A673 (cell line): ENCODE measurements around the gene STEAP3. TPM values are rescaled to one million over a fixed set of nuclear protein-coding genes. Genes with fewer than 3 reads are reported as not detected.

Source experiments
- BruUV-seq: library from RNA; stranded (reverse); fragments of 400-500 nt; replicated peaks from 2 replicates; lab custom pipeline; 2021; lab: Mats Ljungman, UMichigan
- CTCF ChIA-PET: fragments of 300-600 bp; sonication (Branson Sonifier 250); formaldehyde crosslinking; loops from one replicate; lab custom pipeline; 2022; ENCODE audit warnings: antibody characterized with exemption; lab: Charles Lee
- POLR2A ChIA-PET: fragments of 300-600 bp; sonication (Branson Sonifier 250); formaldehyde crosslinking; loops from one replicate; lab custom pipeline; 2022; ENCODE audit warnings: antibody characterized with exemption; ENCODE audit not compliant: low non-redundant PET; lab: Charles Lee
- DNase-seq: peaks from one replicate; pipeline ENCODE4 v3.0.0-alpha.2; 2015; ENCODE audit warnings: low spot score
- H3K27ac ChIP-seq: fragments of 200-600 bp; sonication (generic); 2 replicates; pipeline ENCODE4 v1.5.1; 2016; ENCODE audit warnings: mixed run types, low read depth, mild to moderate bottlenecking, mixed read lengths, antibody characterized with exemption, low read length; ENCODE audit not compliant: poor library complexity, severe bottlenecking
- H3K27me3 ChIP-seq: fragments of 200-600 bp; sonication (generic); replicated peaks from 2 replicates; pipeline ENCODE4 v1.6.1; 2017; ENCODE audit warnings: mixed run types, low read depth, mild to moderate bottlenecking, mixed read lengths, antibody characterized with exemption, low read length; ENCODE audit not compliant: insufficient read depth, poor library complexity
- H3K36me3 ChIP-seq: fragments of 200-600 bp; sonication (generic); 2 replicates; pipeline ENCODE4 v1.6.1; 2016; ENCODE audit warnings: mixed run types, mild to moderate bottlenecking, mixed read lengths, antibody characterized with exemption, low read length; ENCODE audit not compliant: insufficient read depth, poor library complexity, severe bottlenecking
- H3K4me1 ChIP-seq: fragments of 200-600 bp; sonication (generic); 2 replicates; pipeline ENCODE4 v1.6.1; 2017; ENCODE audit warnings: mixed run types, mild to moderate bottlenecking, mixed read lengths, antibody characterized with exemption, low read length; ENCODE audit not compliant: insufficient read depth, poor library complexity, severe bottlenecking
- H3K4me3 ChIP-seq: fragments of 200-600 bp; sonication (generic); 2 replicates; pipeline ENCODE4 v1.5.1; 2016; ENCODE audit warnings: low read depth, mixed run types, mild to moderate bottlenecking, mixed read lengths, low read length; ENCODE audit not compliant: poor library complexity, severe bottlenecking
- H3K9me3 ChIP-seq: fragments of 200-600 bp; sonication (generic); 2 replicates; pipeline ENCODE4 v1.6.1; 2016; ENCODE audit warnings: mixed run types, low read depth, mild to moderate bottlenecking, mixed read lengths, antibody characterized with exemption, low read length; ENCODE audit not compliant: poor library complexity, severe bottlenecking
- CTCF ChIP-seq: fragments of 300-800, 200-600 bp; sonication (generic); conservative IDR thresholded peaks from 2 replicates; pipeline ENCODE4 v1.5.1; 2017; ENCODE audit warnings: low read depth, mild to moderate bottlenecking, antibody characterized with exemption, low read length, moderate library complexity, mixed read lengths
- EZH2 ChIP-seq: fragments of 200-600 bp; sonication (generic); IDR thresholded peaks from 2 replicates; pipeline ENCODE4 v1.6.1; 2017; ENCODE audit warnings: borderline replicate concordance, low read depth, mild to moderate bottlenecking, mixed read lengths, antibody characterized with exemption, low read length; ENCODE audit not compliant: poor library complexity, severe bottlenecking
- intact Hi-C: fragments of 100-400 bp; cut with micrococcal nuclease; formaldehyde crosslinking; loops from one replicate; pipeline ENCODE4 v1.10.0; 2022; ENCODE audit not compliant: unreplicated experiment
- total RNA-seq: library from RNA; stranded (reverse); gene quantifications from 2 replicates; pipeline ENCODE4 v1.2.3, GENCODE V29; 2021

Gene STEAP3
- total RNA-seq, 1 experiment from 2014 or later, result 20.3 TPM

- peak; percentile 75 for DNase-seq
- H3K4me1 ChIP-seq, result no peaks in the 10 kb centered on the region
- H3K36me3 ChIP-seq, result no peaks in the 10 kb centered on the region
- no peaks in the 10 kb centered on the region for H3K9me3 ChIP-seq
- no peak overlapping the region for H3K4me3 ChIP-seq
- intact Hi-C loops, result loop anchor here (1.0 to 5.0 kb wide), 3 partner anchors 72 to 408 kb away; no protein-coding TSS in a partner anchor
- BruUV-seq, result no TSS peak
- H3K27ac ChIP-seq, result no peak overlapping the region
- TF ChIP-seq EZH2 (no peak), CTCF (peak; percentile 79)
- ChIA-PET POLR2A (no interaction called here), CTCF (no interaction called here)
- no peaks in the 10 kb centered on the region for H3K27me3 ChIP-seq
Measured at GRCh38 chr2:119290859-119291587, 67.4 kb downstream of the STEAP3 start.

- BruUV-seq, result no TSS peak
- Histone ChIP-seq H3K4me1 (no peaks in the 10 kb centered on the region), H3K27ac (no peak overlapping the region), H3K36me3 (no peaks in the 10 kb centered on the region), H3K27me3 (no peaks in the 10 kb centered on the region), H3K9me3 (no peaks in the 10 kb centered on the region), H3K4me3 (no peak overlapping the region)
- TF ChIP-seq CTCF, result no peak
- no peak for TF ChIP-seq EZH2
- ChIA-PET CTCF (no interaction called here), POLR2A (no interaction called here)
- intact Hi-C loops, result loop anchor here (1.0 to 5.0 kb wide), 3 partner anchors 72 to 409 kb away; no protein-coding TSS in a partner anchor
- DNase-seq, result no peak
Measured at GRCh38 chr2:119291588-119292167, 68.0 kb downstream of the STEAP3 start.

GRCh38 chr2:119292226-119292625 lies 68.6 kb downstream of the STEAP3 start:
- Histone ChIP-seq H3K4me1 (no peaks in the 10 kb centered on the region), H3K27ac (no peak overlapping the region), H3K27me3 (no peaks in the 10 kb centered on the region), H3K4me3 (no peak overlapping the region), H3K36me3 (no peaks in the 10 kb centered on the region), H3K9me3 (no peaks in the 10 kb centered on the region)
- ChIA-PET CTCF (no interaction called here), POLR2A (no interaction called here)
- no TSS peak for BruUV-seq
- intact Hi-C loops, result loop anchor here (5.0 kb wide), 1 partner anchor 280 kb away; no protein-coding TSS in a partner anchor
- TF ChIP-seq EZH2 (no peak), CTCF (0 out of 2 replicates have a peak, but pooled peaks have one; percentile 12)
- peak; percentile 29 for DNase-seq
